ENCODE results near the gene ACAP3. TPM values are rescaled to one million over a fixed set of nuclear protein-coding genes. Genes with fewer than 3 reads are reported as not detected.
A peak's percentile ranks its signal among the peaks of the same experiment; 100 is the strongest.

ACAP3 gene
- total and polyA plus RNA-seq, 2 of the 4 experiments (the other 2 are of a cell fraction) = 13.3 to 58.2 TPM

- no peak for ATAC-seq (ENCODE audit: low read depth)
- H2BK20ac ChIP-seq (ENCODE audit: low read depth, low read length) = no peak overlapping the region
- no peak overlapping the region for H3K18ac ChIP-seq (ENCODE audit: low read depth, low read length)
- ChIA-PET CTCF (no interaction called here), POLR2A (ENCODE audit: unreplicated experiment) (interaction anchor here (0.6 to 1.0 kb wide), 2 partner anchors 24 to 391 kb away, joined by 3 read pairs; partner anchors contain the start of gene AURKAIP1)
- peak overlapping the region; percentile 39 for H3K4ac ChIP-seq (ENCODE audit: low read depth, low read length)
- no peaks in the 10 kb centered on the region for H3K27me3 ChIP-seq (ENCODE audit: control insufficient read depth, insufficient read depth, low read length)
- H4K20me1 ChIP-seq (ENCODE audit: insufficient read depth, low read length) = peaks cover 69% of the 10 kb centered on the region
- DNase-seq = peak; percentile 38
- intact Hi-C loops (cut with micrococcal nuclease) = no loop called here
- no peaks in the 10 kb centered on the region for H3K9me3 ChIP-seq (ENCODE audit: control insufficient read depth, insufficient read depth, low read length)
- 43% methylated on average over 7 of the region's 29 CpGs; no CpG with 5 or more reads in 1 of the 2 experiments for WGBS, 2 experiments (ENCODE audit: extremely low coverage in 2 of 2, insufficient read length in 1 of 2)
- H2BK120ac ChIP-seq (ENCODE audit: low read depth, low read length) = no peak overlapping the region
- H3K4me3 ChIP-seq (ENCODE audit: insufficient read depth, low read depth, low read length) = no peak overlapping the region
- no peak overlapping the region for H2BK5ac ChIP-seq (ENCODE audit: low read depth, low read length, poor library complexity, severe bottlenecking)
- H3K9me1 ChIP-seq (ENCODE audit: insufficient read depth, low read length) = no peaks in the 10 kb centered on the region
- H2AK9ac ChIP-seq (replicated peaks; ENCODE audit: low read depth, low read length, poor library complexity) = peak overlapping the region; percentile 82
- H4K8ac ChIP-seq (ENCODE audit: low read depth in 2 of 2, low read length in 2 of 2) = peak overlapping the region; percentile 26 to 33; a peak in 1 of 4 replicates
- H4K91ac ChIP-seq (ENCODE audit: insufficient read depth, low read depth, low read length) = no peak overlapping the region
- in situ Hi-C loops (cut with MboI; ENCODE audit: low sequenced_read_pairs) = no loop called here
- H4K5ac ChIP-seq (ENCODE audit: low read depth, low read length) = no peak overlapping the region
- H3K27ac ChIP-seq (ENCODE audit: insufficient read depth, low read length) = peak overlapping the region; percentile 50; the same call in 1 of the 2 replicates
- dilution Hi-C loops (cut with HindIII; ENCODE audit: low sequenced_read_pairs, unreplicated experiment) = no loop called here
- no peak overlapping the region for H3K56ac ChIP-seq (ENCODE audit: extremely low read depth, insufficient read depth, low read length)
- peak overlapping the region; percentile 39; the same call in 1 of the 2 replicates for H2AK5ac ChIP-seq (ENCODE audit: low read depth, low read length)
- no peak overlapping the region for H3K23ac ChIP-seq (ENCODE audit: low read depth, low read length)
- H3K9ac ChIP-seq (ENCODE audit: low read depth, low read length) = peak overlapping the region; percentile 25
- H3K79me1 ChIP-seq (ENCODE audit: low read depth in 1 of 2, low read length in 2 of 2) = peaks cover 8 to 39% of the 10 kb centered on the region in 2 experiments; a peak in 3 of 4 replicates
- H3K4me2 ChIP-seq (ENCODE audit: low read depth, low read length) = peak overlapping the region; percentile 59; the same call in 1 of the 2 replicates
- H3K36me3 ChIP-seq (ENCODE audit: control insufficient read depth, insufficient read depth, low read length) = peaks cover 36% of the 10 kb centered on the region
- H2AFZ ChIP-seq (replicated peaks; ENCODE audit: low read length, poor library complexity) = peak overlapping the region; percentile 63
- H3K14ac ChIP-seq (replicated peaks; ENCODE audit: low read depth, low read length) = no peak overlapping the region; the same call in 1 of the 2 replicates
- H2BK15ac ChIP-seq (ENCODE audit: low read depth, low read length) = no peak overlapping the region
- H3K4me1 ChIP-seq (ENCODE audit: control insufficient read depth, insufficient read depth, low read length) = peaks cover 31% of the 10 kb centered on the region
- BruUV-seq (replicated peaks) = no TSS peak
- TF ChIP-seq CTCF (conservative IDR thresholded peaks at IDR 0.05; ENCODE audit: low read depth, low read length) = no peak
- TF ChIP-seq BHLHE40 (IDR thresholded peaks at IDR 0.05; ENCODE audit: low read depth, low read length) = no peak
- TF ChIP-seq FOS (IDR thresholded peaks at IDR 0.05; ENCODE audit: low read depth, low read length) = no peak
- TF ChIP-seq SMC3 (IDR thresholded peaks at IDR 0.05; ENCODE audit: low read depth, low read length) = no peak
- TF ChIP-seq POLR2A (IDR thresholded peaks at IDR 0.05; ENCODE audit: low read depth, low read length) = no peak
- TF ChIP-seq MAZ (IDR thresholded peaks at IDR 0.05; ENCODE audit: borderline replicate concordance, low read depth, low read length) = no peak
- no peak for TF ChIP-seq MXI1 (IDR thresholded peaks at IDR 0.05; ENCODE audit: borderline replicate concordance, low read depth, low read length)
- no peak for TF ChIP-seq NFE2L2 (IDR thresholded peaks at IDR 0.05; ENCODE audit: low read depth, low read length)
- TF ChIP-seq USF2 (IDR thresholded peaks at IDR 0.05; ENCODE audit: low read depth, low read length) = no peak
- TF ChIP-seq RCOR1 (IDR thresholded peaks at IDR 0.05; ENCODE audit: insufficient replicate concordance, low read length) = no peak
- no peak for TF ChIP-seq MAFK (IDR thresholded peaks at IDR 0.05; ENCODE audit: low read depth, low read length)
- no peak for TF ChIP-seq ELK1 (IDR thresholded peaks at IDR 0.05; ENCODE audit: borderline replicate concordance, low read depth, low read length)
- no peak for TF ChIP-seq RFX5 (IDR thresholded peaks at IDR 0.05; ENCODE audit: low read depth, low read length)
Measured at GRCh38 chr1:1351511-1352427, 44.0 kb upstream of the ACAP3 start.
